H9 (cell line): ENCODE measurements around the gene ARRDC1. TPM values are rescaled to one million over a fixed set of nuclear protein-coding genes. Genes with fewer than 3 reads are reported as not detected.

Source experiments
- DNase-seq: peaks from one replicate; pipeline ENCODE4 v3.0.0-alpha.2; 2017
- H2AFZ ChIP-seq: one replicate; pipeline ENCODE4 v1.6.1; 2013; ENCODE audit warnings: mild to moderate bottlenecking, low read length, control low read depth, moderate library complexity
- H2AK5ac ChIP-seq: 2 replicates; pipeline ENCODE4 v1.6.1; 2013; ENCODE audit warnings: low read length, control low read depth, mixed read lengths; ENCODE audit not compliant: insufficient read length
- H2BK120ac ChIP-seq: one replicate; pipeline ENCODE4 v1.6.1; 2013; ENCODE audit warnings: low read depth, mild to moderate bottlenecking, low read length, control low read depth, inconsistent platforms; ENCODE audit not compliant: poor library complexity, severe bottlenecking
- H2BK12ac ChIP-seq: 2 replicates; pipeline ENCODE4 v1.6.1; 2013; ENCODE audit warnings: low read length, control low read depth, mixed read lengths, low read depth; ENCODE audit not compliant: insufficient read length
- H2BK15ac ChIP-seq: 2 replicates; pipeline ENCODE4 v1.6.1; 2013; ENCODE audit warnings: low read depth, low read length, control low read depth
- H2BK20ac ChIP-seq: one replicate; pipeline ENCODE4 v1.6.1; 2013; ENCODE audit warnings: low read depth, mild to moderate bottlenecking, low read length, control low read depth, inconsistent platforms; ENCODE audit not compliant: poor library complexity, severe bottlenecking
- H2BK5ac ChIP-seq: 2 replicates; pipeline ENCODE4 v1.6.1; 2013; ENCODE audit warnings: low read length, control low read depth, mixed read lengths; ENCODE audit not compliant: insufficient read length
- H3K14ac ChIP-seq: 2 replicates; pipeline ENCODE4 v1.6.1; 2013; ENCODE audit warnings: low read length, control low read depth; ENCODE audit not compliant: insufficient read depth
- H3K18ac ChIP-seq: 2 replicates; pipeline ENCODE4 v1.6.1; 2013; ENCODE audit warnings: low read depth, mild to moderate bottlenecking, mixed read lengths, low read length, control low read depth; ENCODE audit not compliant: insufficient read length
- H3K23ac ChIP-seq: 2 replicates; pipeline ENCODE4 v1.6.1; 2013; ENCODE audit warnings: low read length, control low read depth, mixed read lengths, low read depth; ENCODE audit not compliant: insufficient read length
- H3K23me2 ChIP-seq: 2 replicates; pipeline ENCODE4 v1.6.1; 2013; ENCODE audit warnings: low read depth, mild to moderate bottlenecking, mixed read lengths, low read length, control low read depth; ENCODE audit not compliant: insufficient read length, poor library complexity, severe bottlenecking
- H3K27ac ChIP-seq: 2 replicates; pipeline ENCODE4 v1.5.1; 2013; ENCODE audit warnings: low read length, control low read depth, mixed read lengths, low read depth; ENCODE audit not compliant: insufficient read length
- H3K27me3 ChIP-seq: 2 replicates; pipeline ENCODE4 v1.6.1; 2013; ENCODE audit warnings: low read length, control low read depth, inconsistent platforms; ENCODE audit not compliant: insufficient read depth
- H3K4ac ChIP-seq: 2 replicates; pipeline ENCODE4 v1.6.1; 2013; ENCODE audit warnings: low read depth, mild to moderate bottlenecking, control low read depth, inconsistent platforms, low read length, moderate library complexity
- H3K4me1 ChIP-seq: 2 replicates; pipeline ENCODE4 v1.6.1; 2013; ENCODE audit warnings: low read length, control low read depth, inconsistent platforms; ENCODE audit not compliant: insufficient read depth
- H3K4me2 ChIP-seq: 2 replicates; pipeline ENCODE4 v1.6.1; 2013; ENCODE audit warnings: low read length, control low read depth, mixed read lengths; ENCODE audit not compliant: insufficient read length, insufficient read depth
- H3K56ac ChIP-seq: 2 replicates; pipeline ENCODE4 v1.6.1; 2013; ENCODE audit warnings: low read depth, mild to moderate bottlenecking, mixed read lengths, low read length, control low read depth; ENCODE audit not compliant: insufficient read length
- H3K79me1 ChIP-seq: 2 replicates; pipeline ENCODE4 v1.6.1; 2013; ENCODE audit warnings: low read depth, mild to moderate bottlenecking, moderate library complexity, low read length, control low read depth, inconsistent platforms; ENCODE audit not compliant: insufficient read depth, poor library complexity, severe bottlenecking
- H3K79me2 ChIP-seq: 2 replicates; pipeline ENCODE4 v1.6.1; 2013; ENCODE audit warnings: low read length, control low read depth, inconsistent platforms; ENCODE audit not compliant: insufficient read depth
- H3K9ac ChIP-seq: 2 replicates; pipeline ENCODE4 v1.6.1; 2013; ENCODE audit warnings: low read length, control low read depth, mixed read lengths; ENCODE audit not compliant: insufficient read length; ENCODE audit errors: extremely low read depth
- H3K9me3 ChIP-seq: one replicate; pipeline ENCODE4 v1.6.1; 2013; ENCODE audit warnings: low read depth, low read length, inconsistent platforms; ENCODE audit not compliant: control insufficient read depth
- H3T11ph ChIP-seq: one replicate; pipeline ENCODE4 v1.6.1; 2013; ENCODE audit warnings: mild to moderate bottlenecking, low read length, control low read depth, inconsistent platforms
- H4K20me1 ChIP-seq: one replicate; pipeline ENCODE4 v1.6.1; 2013; ENCODE audit not compliant: control insufficient read depth, insufficient read length, insufficient read depth
- H4K5ac ChIP-seq: 2 replicates; pipeline ENCODE4 v1.6.1; 2013; ENCODE audit warnings: low read depth, mild to moderate bottlenecking, mixed read lengths, low read length, control low read depth; ENCODE audit not compliant: insufficient read length
- H4K8ac ChIP-seq: replicated peaks from 2 replicates; pipeline ENCODE4 v1.6.1; 2013; ENCODE audit warnings: low read length, control low read depth, mixed read lengths, low read depth; ENCODE audit not compliant: insufficient read length
- H4K91ac ChIP-seq: 2 replicates; pipeline ENCODE4 v1.6.1; 2013; ENCODE audit warnings: low read depth, mild to moderate bottlenecking, moderate library complexity, mixed read lengths, low read length, control low read depth; ENCODE audit not compliant: insufficient read length
- H3K27ac Mint-ChIP-seq, 3 experiments: 2 replicates in 2 of 3; 3 replicates in 1 of 3; pipeline ENCODE4 v1.8.0; 2020 to 2021; ENCODE audit warnings: mixed read lengths in 3 of 3, mild to moderate bottlenecking in 1 of 3, moderate library complexity in 1 of 3
- H3K27me3 Mint-ChIP-seq: 2 replicates; pipeline ENCODE4 v1.8.0; 2021; ENCODE audit warnings: low read depth, mild to moderate bottlenecking, moderate library complexity, mixed read lengths
- H3K36me3 Mint-ChIP-seq, 3 experiments: 2 replicates in 2 of 3; 3 replicates in 1 of 3; pipeline ENCODE4 v1.8.0; 2020 to 2021; ENCODE audit warnings: low read depth in 3 of 3, mixed read lengths in 3 of 3; ENCODE audit not compliant: insufficient read depth in 1 of 3
- H3K4me1 Mint-ChIP-seq, 2 experiments: 2 replicates each; pipeline ENCODE4 v1.8.0; 2020; ENCODE audit warnings: mixed read lengths in 2 of 2
- H3K4me3 Mint-ChIP-seq, 2 experiments: 2 replicates in 1 of 2; 3 replicates in 1 of 2; pipeline ENCODE4 v1.8.0; 2020 to 2021; ENCODE audit warnings: mild to moderate bottlenecking in 2 of 2, mixed read lengths in 2 of 2, moderate library complexity in 1 of 2
- H3K9me3 Mint-ChIP-seq, 2 experiments: 2 replicates in 1 of 2; 3 replicates in 1 of 2; pipeline ENCODE4 v1.8.0; 2020; ENCODE audit warnings: mild to moderate bottlenecking in 2 of 2, mixed read lengths in 2 of 2, moderate library complexity in 1 of 2
- WGBS: extraction: QIAGEN DNeasy Blood & Tissue Kit; methylation state at CpG from one replicate; pipeline ENCODE4 v1.1.7; 2013; ENCODE audit warnings: missing lambda C conversion rate, low lambda C conversion rate, mixed read lengths; ENCODE audit not compliant: insufficient read length; ENCODE audit errors: extremely low coverage; 5-methylcytosine and 5-hydroxymethylcytosine counted together
- total RNA-seq: library from RNA; stranded (reverse); gene quantifications from 2 replicates; pipeline ENCODE4 v1.2.1, GENCODE V29; 2021
- TF ChIP-seq, protein P1 (sequence below): fragments of 200-600 bp; sonication (generic); conservative IDR thresholded peaks from 3 replicates; pipeline ENCODE4 v1.8.0; 2021; ENCODE audit warnings: antibody characterized with exemption, mild to moderate bottlenecking

The ARRDC1 gene
- total RNA-seq, 1 experiment from 2014 or later = 34.4 TPM

DNA sequence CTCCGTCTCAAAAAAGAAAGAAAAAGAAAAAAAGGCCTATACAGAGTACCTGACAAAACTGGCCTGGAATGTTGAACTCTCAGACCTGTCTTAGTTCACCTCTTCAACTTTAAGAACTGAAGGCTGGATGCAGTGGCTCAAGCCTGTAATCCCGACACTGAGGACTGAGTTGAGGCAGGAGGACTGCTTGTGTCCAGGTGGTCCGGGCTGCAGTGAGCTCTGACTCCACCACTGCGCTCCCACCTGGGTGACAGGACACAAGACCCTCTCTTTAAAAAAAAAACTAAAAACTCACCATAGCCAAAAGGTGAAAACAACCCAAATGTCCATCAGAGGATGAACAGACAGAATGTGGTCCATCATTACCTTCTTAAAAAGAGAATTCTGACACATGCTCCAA is 47.4 kb upstream of the ARRDC1 start:
- no peaks in the 10 kb centered on the region for H3K79me1 ChIP-seq
- peaks cover 0 to 2% of the 10 kb centered on the region in 2 experiments; a peak in 1 of 5 replicates for H3K9me3 Mint-ChIP-seq
- H3K36me3 Mint-ChIP-seq = peaks cover 48 to 73% (median 68%) of the 10 kb centered on the region in 3 experiments

More for the DNA sequence above, 47.4 kb upstream of the ARRDC1 start:
- H3K23me2 ChIP-seq = no peaks in the 10 kb centered on the region
- H3K9me3 ChIP-seq = no peaks in the 10 kb centered on the region
- no peak overlapping the region for H3K4ac ChIP-seq
- no peak for DNase-seq
- no peak overlapping the region for H3K9ac ChIP-seq
- no peak overlapping the region for H3T11ph ChIP-seq
- no peak overlapping the region for H4K8ac ChIP-seq
- H2AK5ac ChIP-seq = no peak overlapping the region
- H3K27me3 ChIP-seq = no peaks in the 10 kb centered on the region
- no peak overlapping the region for H4K5ac ChIP-seq
- no peak overlapping the region for H3K14ac ChIP-seq
- WGBS = no CpG with 5 or more reads among the region's 4 CpGs
- no peak overlapping the region for H2BK120ac ChIP-seq
- no peaks in the 10 kb centered on the region for H4K20me1 ChIP-seq
- Mint-ChIP-seq H3K27me3 (no peaks in the 10 kb centered on the region), H3K27ac (no peak overlapping the region), H3K4me1 (no peaks in the 10 kb centered on the region), H3K4me3 (no peak overlapping the region)
- no peaks in the 10 kb centered on the region for H3K79me2 ChIP-seq
- no peak overlapping the region for H3K27ac ChIP-seq
- H2BK5ac ChIP-seq = no peak overlapping the region
- no peak overlapping the region for H3K4me2 ChIP-seq
- no peak overlapping the region for H4K91ac ChIP-seq
- H2BK20ac ChIP-seq = no peak overlapping the region
- TF ChIP-seq, protein P1, sequence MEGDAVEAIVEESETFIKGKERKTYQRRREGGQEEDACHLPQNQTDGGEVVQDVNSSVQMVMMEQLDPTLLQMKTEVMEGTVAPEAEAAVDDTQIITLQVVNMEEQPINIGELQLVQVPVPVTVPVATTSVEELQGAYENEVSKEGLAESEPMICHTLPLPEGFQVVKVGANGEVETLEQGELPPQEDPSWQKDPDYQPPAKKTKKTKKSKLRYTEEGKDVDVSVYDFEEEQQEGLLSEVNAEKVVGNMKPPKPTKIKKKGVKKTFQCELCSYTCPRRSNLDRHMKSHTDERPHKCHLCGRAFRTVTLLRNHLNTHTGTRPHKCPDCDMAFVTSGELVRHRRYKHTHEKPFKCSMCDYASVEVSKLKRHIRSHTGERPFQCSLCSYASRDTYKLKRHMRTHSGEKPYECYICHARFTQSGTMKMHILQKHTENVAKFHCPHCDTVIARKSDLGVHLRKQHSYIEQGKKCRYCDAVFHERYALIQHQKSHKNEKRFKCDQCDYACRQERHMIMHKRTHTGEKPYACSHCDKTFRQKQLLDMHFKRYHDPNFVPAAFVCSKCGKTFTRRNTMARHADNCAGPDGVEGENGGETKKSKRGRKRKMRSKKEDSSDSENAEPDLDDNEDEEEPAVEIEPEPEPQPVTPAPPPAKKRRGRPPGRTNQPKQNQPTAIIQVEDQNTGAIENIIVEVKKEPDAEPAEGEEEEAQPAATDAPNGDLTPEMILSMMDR = no peak
- no peak overlapping the region for H3K56ac ChIP-seq
- H3K23ac ChIP-seq = no peak overlapping the region
- no peak overlapping the region for H2BK12ac ChIP-seq
- no peak overlapping the region for H3K18ac ChIP-seq
- no peaks in the 10 kb centered on the region for H3K4me1 ChIP-seq
- no peak overlapping the region for H2AFZ ChIP-seq
- H2BK15ac ChIP-seq = no peak overlapping the region
